GM11168 (cell line): ENCODE measurements around the gene YY1.

ENCODE experiments used
- in situ Hi-C: fragments of 300-500 bp; cut with MboI; formaldehyde crosslinking; loops from one replicate; pipeline ENCODE4 v1.12.0; 2022; ENCODE audit warnings: low sequenced_read_pairs; ENCODE audit not compliant: unreplicated experiment

The YY1 gene

DNA sequence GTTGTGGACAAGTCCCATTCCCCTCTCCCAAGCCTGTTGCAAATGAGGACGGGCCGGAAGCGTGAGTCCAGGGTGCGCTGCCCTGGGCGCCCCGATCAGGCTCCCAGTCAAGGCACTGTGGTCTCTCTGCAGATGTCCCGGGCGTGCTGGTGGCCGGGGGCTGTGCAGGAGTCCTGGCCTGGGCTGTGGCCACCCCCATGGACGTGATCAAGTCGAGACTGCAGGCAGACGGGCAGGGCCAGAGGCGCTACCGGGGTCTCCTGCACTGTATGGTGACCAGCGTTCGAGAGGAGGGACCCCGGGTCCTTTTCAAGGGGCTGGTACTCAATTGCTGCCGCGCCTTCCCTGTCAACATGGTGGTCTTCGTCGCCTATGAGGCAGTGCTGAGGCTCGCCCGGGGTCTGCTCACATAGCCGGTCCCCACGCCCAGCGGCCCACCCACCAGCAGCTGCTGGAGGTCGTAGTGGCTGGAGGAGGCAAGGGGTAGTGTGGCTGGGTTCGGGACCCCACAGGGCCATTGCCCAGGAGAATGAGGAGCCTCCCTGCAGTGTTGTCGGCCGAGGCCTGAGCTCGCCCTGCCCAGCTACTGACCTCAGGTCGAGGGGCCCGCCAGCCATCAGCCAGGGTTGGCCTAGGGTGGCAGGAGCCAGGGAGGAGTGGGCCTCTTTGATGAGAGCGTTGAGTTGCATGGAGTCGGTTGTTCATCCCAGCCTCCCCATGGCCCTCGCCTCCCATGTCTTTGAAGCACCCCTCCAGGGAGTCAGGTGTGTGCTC is 90.5 kb downstream of the YY1 start:
- in situ Hi-C loops = no loop called here

DNA sequence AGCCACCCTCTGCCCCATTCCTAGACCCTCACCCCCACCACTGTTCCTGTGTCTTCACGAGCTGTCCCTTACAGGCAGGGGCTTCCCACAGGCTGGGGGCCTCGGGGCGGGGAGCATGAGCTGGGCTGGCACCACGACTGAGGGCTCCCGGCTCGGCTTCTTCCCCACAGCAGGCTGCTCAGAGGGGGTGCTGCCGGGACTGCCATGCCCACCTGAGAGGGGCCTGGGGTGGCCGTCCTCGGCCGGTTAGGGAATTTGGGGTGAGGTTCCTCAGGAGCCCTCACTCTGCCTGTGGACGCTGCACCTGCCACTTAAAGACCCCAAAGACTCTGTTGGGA is 91.0 kb downstream of the YY1 start:
- in situ Hi-C loops = no loop called here

DNA sequence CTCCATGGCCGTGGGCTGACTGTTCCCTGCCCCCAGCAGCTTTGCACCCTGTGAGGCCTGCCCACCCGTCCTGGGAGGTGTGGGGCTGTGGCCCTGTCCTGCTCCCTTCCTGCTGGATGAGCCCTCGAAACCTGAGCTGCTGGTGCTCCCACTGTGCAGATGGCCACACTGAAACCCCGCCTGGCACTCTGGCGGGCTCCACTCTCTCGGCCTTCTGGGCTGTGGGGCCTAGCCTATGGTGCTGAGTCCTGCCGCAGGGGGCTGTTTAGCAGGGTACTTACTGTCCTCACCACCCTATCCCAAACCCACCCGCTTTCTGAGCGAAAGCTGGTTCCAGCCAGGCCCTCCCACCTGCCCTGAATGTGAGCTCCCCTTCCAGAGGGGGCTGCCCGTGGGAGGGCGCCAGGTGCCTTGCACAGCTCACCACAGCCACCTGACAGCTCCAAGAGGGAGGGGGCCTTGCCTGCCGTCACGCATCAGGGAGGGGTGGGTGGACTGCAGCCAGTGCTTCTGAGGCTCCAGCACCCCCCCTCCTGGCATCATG is 91.5 kb downstream of the YY1 start:
- in situ Hi-C loops = no loop called here

DNA sequence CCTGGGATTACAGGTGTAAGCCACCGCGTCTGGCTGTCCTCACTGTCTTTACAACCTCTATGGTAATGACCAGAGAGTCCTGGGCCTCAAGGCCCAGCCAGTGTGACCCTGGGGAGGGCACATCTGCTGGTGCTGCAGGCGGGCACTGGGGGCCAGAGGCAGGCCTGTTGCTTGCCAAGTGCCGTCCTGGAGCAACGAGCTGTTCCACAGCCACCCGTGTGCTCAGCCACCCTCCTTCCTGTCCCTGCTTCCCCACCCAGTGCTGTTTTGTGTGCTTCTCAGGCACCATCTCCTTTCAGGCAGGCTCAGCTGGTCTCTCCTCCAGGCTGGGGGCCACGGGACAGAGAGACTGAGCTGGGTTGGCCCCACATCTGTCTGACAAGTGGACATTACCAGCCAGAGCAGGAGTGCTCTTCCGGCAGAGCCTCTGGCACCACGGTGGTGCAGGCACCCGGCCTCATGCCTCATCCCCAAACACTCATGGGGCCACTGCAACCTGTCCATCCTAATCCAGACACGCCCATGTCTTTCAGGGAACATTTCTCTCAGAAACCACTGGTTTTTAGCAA is 93.2 kb downstream of the YY1 start:
- in situ Hi-C loops = no loop called here
